Stomach (tissue), 9 donors: ENCODE measurements around the gene PRSS27. TPM values are rescaled to one million over a fixed set of nuclear protein-coding genes. Genes with fewer than 3 reads are reported as not detected.
A peak's percentile ranks its signal among the peaks of the same experiment; 100 is the strongest.
"Not testable (repeated sequence)": the region's sequence is repeated elsewhere in the genome, so short reads cannot be mapped to it uniquely, and the experiment has no call there.

Experiments
- DNase-seq, 2 donors: peaks; one replicate each; pipeline versions ENCODE4 v3.0.0 to v3.0.0-alpha.2; 2013 to 2019
- H3K27ac ChIP-seq, 5 donors: fragments of 200-600 bp in 4 of 5; sonication (generic) in 4 of 5; one replicate each; pipeline ENCODE4 v1.5.1; 2013 to 2019; ENCODE audit warnings: mild to moderate bottlenecking in 1 of 5, moderate library complexity in 1 of 5
- H3K27me3 ChIP-seq, 3 donors: fragments of 200-600 bp; sonication (generic); one replicate each; pipeline ENCODE4 v1.5.1; 2017 to 2019; ENCODE audit warnings: mixed run types in 1 of 3
- H3K36me3 ChIP-seq, 4 donors: fragments of 200-600 bp; sonication (generic); 1 replicate in 3 of 4; 2 replicates in 1 of 4; pipeline ENCODE4 v1.5.1; 2016 to 2019
- H3K4me1 ChIP-seq, 4 donors: fragments of 200-600 bp; sonication (generic); one replicate each; pipeline ENCODE4 v1.5.1; 2016 to 2019
- H3K4me3 ChIP-seq, 4 donors: fragments of 200-600 bp; sonication (generic) in 3 of 4; one replicate each; pipeline ENCODE4 v1.5.1; 2016 to 2019; ENCODE audit warnings: mild to moderate bottlenecking in 1 of 4
- H3K9me3 ChIP-seq, 4 donors: fragments of 200-600 bp; sonication (generic); one replicate each; pipeline ENCODE4 v1.5.1; 2016 to 2019
- EP300 ChIP-seq: sonication (generic); formaldehyde crosslinking; IDR thresholded peaks from one replicate; pipeline ENCODE4 v1.6.1; 2017; ENCODE audit warnings: antibody characterized with exemption
- POLR2A ChIP-seq, 4 donors: fragments of 450-650 bp; IDR thresholded peaks; one replicate each; pipeline ENCODE4 v1.6.1; 2016; ENCODE audit warnings: antibody characterized with exemption in 4 of 4, control low read depth in 2 of 4, mild to moderate bottlenecking in 1 of 4, moderate library complexity in 1 of 4
- POLR2AphosphoS5 ChIP-seq, 3 donors: sonication (generic); formaldehyde crosslinking; IDR thresholded peaks; one replicate each; pipeline ENCODE4 v1.6.1; 2016; ENCODE audit warnings: antibody characterized with exemption in 3 of 3
- WGBS, 5 donors: extraction: QIAGEN DNeasy Blood & Tissue Kit in 3 of 5; methylation state at CpG; one replicate each; pipeline versions ENCODE4 v1.1.5 to v1.1.7; 2013 to 2018; 5-methylcytosine and 5-hydroxymethylcytosine counted together
- intact Hi-C: fragments of 100-400 bp; cut with DNase I; formaldehyde crosslinking; loops from one replicate; pipeline ENCODE4 v1.15.1; 2023; ENCODE audit warnings: low total_unique reads
- polyA plus RNA-seq, 3 donors: library from polyadenylated mRNA; stranded (reverse); fragments of 200-250 nt; gene quantifications; one replicate each; pipeline ENCODE4 v1.2.3, GENCODE V29; 2013
- total RNA-seq, 5 donors: library from RNA; depleted of rRNA; stranded (reverse); fragments of >200 nt; gene quantifications; one replicate each; pipeline versions ENCODE4 v1.1.0 to v1.2.3, GENCODE V29; 2014 to 2016
- TF ChIP-seq, protein P1 (sequence below), 7 experiments: fragments of 450-650 bp in 4 of 7; fragments of 200-600 bp in 3 of 7; sonication (generic) in 3 of 7; IDR thresholded peaks; one replicate each; pipeline ENCODE4 v1.5.1; 2016 to 2019; ENCODE audit warnings: antibody characterized with exemption in 7 of 7, control low read depth in 2 of 7, mild to moderate bottlenecking in 1 of 7
- donor health status: healthy with polysubstance abuse.
- donor health status: Bipolar disorder and iron deficiency.
- donor health status: healthy.

The PRSS27 gene
- total and polyA plus RNA-seq, 8 donors, result 0.50 to 74.4 (median 0.66) TPM; not detected in 4

DNA sequence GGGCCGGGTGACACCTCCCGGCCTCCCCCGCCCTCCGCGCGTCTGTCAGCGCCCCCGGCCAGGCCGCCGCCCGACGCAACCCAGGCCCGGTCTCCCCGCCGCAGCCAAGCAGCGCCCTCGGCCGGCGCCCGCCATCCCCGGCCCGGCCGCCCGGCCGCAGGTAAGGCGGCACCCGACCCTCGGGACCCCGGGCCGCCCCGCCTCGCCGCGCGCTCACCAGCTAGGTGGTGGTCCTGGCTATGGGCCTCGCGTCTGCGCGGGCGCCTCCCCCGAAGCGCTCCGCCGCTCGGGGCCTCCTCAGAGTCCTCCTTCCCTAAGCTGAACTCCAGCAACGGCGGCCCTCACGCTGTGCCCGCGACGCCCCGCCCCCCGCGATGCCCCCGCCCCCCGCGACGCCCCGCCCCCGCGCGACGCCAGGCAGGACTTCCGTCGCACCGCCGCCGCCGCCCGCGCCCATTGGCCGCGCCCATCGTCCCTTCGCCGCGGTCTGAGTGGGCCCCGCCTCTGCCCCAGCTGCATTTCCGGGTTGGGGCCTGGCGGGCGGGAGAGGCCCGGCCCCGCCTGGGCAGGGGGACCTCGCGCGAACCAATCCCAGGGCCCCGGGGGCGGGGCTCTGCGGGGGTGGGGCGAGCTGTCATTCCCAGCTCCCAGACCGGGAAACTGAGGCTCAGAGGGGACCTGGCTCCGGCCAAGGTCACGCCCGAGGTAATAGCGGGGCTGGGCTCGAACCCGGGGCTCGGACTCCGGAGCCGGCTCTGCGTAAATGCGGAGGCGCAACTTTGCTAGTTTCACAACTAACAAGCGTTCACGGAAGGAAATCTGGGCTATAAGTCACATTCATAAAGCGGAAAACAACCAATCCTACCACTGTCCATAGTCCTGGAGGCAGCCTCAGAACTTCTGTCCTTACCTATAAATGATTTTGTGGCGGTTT lies 46.7 kb downstream of the PRSS27 start:
- WGBS, 5 donors, result 0 to 1% (median 1%) methylated on average over 23 to 105 of the region's 107 CpGs
- Histone ChIP-seq H3K4me3 (peak overlapping the region; percentile 54 to 67 (median 58)), H3K9me3 (no peaks in the 10 kb centered on the region), H3K36me3 (peaks cover 6 to 19% (median 15%) of the 10 kb centered on the region in 4 donors), H3K4me1 (peaks cover 18 to 40% (median 36%) of the 10 kb centered on the region in 4 donors), H3K27ac (peak overlapping the region; percentile 86 to 99 (median 91)), H3K27me3 (no peaks in the 10 kb centered on the region)
- TF ChIP-seq POLR2AphosphoS5 (IDR thresholded peaks at IDR 0.05) (peak in 2 of 3 donors; percentile 62 to 69), POLR2A (IDR thresholded peaks at IDR 0.05) (no peak)
- intact Hi-C loops, result no loop called here
- peak; percentile 97 to 99 for DNase-seq

DNA sequence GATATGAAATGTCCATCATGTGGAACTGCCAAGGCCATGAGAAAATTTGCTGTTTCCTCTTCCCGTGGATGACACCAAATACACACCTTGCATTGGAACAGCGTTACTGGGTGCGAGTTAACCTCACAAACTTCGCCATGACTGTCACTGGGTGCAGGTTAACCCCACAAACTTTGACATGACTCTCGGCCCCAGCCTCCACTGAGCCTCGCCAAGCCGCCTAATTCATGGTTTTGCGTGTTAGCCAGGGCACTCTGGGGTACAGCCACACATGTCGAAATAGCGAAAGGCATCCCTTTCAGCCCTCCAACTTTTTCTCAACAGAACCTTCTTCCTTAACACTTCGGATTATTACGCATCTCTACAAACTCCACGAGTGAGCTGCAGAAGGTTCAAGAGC lies 48.3 kb downstream of the PRSS27 start:
- Histone ChIP-seq H3K27me3 (no peaks in the 10 kb centered on the region), H3K9me3 (no peaks in the 10 kb centered on the region), H3K36me3 (peaks cover 6 to 33% (median 30%) of the 10 kb centered on the region in 4 donors), H3K27ac (peak overlapping the region in 2 of 5 donors; percentile 87 to 92), H3K4me1 (peaks cover 18 to 40% (median 36%) of the 10 kb centered on the region in 4 donors), H3K4me3 (peak overlapping the region in 3 of 4 donors; percentile 54 to 60 (median 57))
- DNase-seq, result no peak
- WGBS, 5 donors, result 74 to 86% (median 83%) methylated on average over 13 of the region's 13 CpGs
- TF ChIP-seq EP300 (no peak), POLR2AphosphoS5 (IDR thresholded peaks at IDR 0.05) (no peak), POLR2A (IDR thresholded peaks at IDR 0.05) (no peak)
- TF ChIP-seq, protein P1, sequence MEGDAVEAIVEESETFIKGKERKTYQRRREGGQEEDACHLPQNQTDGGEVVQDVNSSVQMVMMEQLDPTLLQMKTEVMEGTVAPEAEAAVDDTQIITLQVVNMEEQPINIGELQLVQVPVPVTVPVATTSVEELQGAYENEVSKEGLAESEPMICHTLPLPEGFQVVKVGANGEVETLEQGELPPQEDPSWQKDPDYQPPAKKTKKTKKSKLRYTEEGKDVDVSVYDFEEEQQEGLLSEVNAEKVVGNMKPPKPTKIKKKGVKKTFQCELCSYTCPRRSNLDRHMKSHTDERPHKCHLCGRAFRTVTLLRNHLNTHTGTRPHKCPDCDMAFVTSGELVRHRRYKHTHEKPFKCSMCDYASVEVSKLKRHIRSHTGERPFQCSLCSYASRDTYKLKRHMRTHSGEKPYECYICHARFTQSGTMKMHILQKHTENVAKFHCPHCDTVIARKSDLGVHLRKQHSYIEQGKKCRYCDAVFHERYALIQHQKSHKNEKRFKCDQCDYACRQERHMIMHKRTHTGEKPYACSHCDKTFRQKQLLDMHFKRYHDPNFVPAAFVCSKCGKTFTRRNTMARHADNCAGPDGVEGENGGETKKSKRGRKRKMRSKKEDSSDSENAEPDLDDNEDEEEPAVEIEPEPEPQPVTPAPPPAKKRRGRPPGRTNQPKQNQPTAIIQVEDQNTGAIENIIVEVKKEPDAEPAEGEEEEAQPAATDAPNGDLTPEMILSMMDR (IDR thresholded peaks at IDR 0.05), result no peak
- intact Hi-C loops, result no loop called here

DNA sequence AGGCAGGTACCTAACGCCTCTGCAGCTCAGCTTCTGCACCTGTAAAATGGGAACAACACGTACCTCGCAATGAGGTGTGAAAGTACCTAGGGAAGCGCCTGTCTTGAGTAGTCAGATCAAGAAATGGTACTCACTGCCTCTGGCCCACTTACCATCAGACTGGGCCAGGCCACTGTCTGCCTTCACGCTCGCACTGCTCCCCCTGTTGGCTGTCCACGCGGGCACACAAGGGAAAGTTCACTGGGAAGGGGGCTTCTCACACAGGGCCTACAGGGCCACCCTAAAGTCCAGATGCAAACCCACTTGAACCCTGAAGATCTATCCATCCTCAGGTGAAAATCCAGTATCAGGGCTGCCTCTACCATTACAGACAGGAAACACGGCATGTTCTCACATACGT lies 48.8 kb downstream of the PRSS27 start:
- intact Hi-C loops, result not testable (repeated sequence)

DNA sequence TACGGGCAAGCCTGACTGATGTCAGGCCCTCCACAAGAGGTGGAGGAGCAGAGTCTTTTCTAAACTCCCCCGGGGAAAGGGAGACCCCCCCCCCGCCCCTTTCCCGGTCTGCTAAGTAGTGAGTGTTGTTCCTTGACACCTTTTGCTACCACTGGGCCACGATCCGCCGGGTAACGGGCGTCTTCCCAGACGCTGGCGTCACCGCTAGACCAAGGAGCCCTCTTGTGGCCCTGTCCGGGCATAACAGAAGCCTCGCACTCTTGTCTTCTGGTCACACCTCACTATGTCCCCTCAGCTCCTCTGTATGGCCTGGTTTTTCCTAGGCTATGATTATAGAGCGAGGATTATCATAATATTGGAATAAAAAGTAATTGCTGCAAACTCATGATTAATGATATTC lies 50.0 kb downstream of the PRSS27 start:
- Histone ChIP-seq H3K4me1 (peaks cover 18 to 49% (median 38%) of the 10 kb centered on the region in 4 donors), H3K36me3 (peaks cover 6 to 41% (median 33%) of the 10 kb centered on the region in 4 donors), H3K27ac (peak overlapping the region in 2 of 5 donors; percentile 39 to 65), H3K4me3 (peak overlapping the region in 1 of 4 donors; percentile 3)
- WGBS, 5 donors, result 10 to 14% (median 11%) methylated on average over 10 to 15 of the region's 15 CpGs
- H3K9me3 ChIP-seq, intact Hi-C loops, H3K27me3 ChIP-seq: not testable (repeated sequence)
- TF ChIP-seq, protein P1 (IDR thresholded peaks at IDR 0.05), result peak in 5 of 7 experiments; percentile 42 to 79 (median 57)
- peak; percentile 70 to 79 for DNase-seq

More for the DNA sequence above, 48.8 kb downstream of the PRSS27 start:
- Histone ChIP-seq H3K4me1 (peaks cover 18 to 40% (median 36%) of the 10 kb centered on the region in 4 donors), H3K36me3 (peaks cover 6 to 35% (median 33%) of the 10 kb centered on the region in 4 donors), H3K4me3 (peak overlapping the region in 1 of 4 donors; percentile 60)
- not testable (repeated sequence) for H3K27me3 ChIP-seq, DNase-seq, H3K9me3 ChIP-seq, H3K27ac ChIP-seq
- TF ChIP-seq, protein P1 (IDR thresholded peaks at IDR 0.05), result peak in 2 of 7 experiments; percentile 21 to 24
- 57 to 65% (median 60%) methylated on average over 10 of the region's 10 CpGs for WGBS, 5 donors

DNA sequence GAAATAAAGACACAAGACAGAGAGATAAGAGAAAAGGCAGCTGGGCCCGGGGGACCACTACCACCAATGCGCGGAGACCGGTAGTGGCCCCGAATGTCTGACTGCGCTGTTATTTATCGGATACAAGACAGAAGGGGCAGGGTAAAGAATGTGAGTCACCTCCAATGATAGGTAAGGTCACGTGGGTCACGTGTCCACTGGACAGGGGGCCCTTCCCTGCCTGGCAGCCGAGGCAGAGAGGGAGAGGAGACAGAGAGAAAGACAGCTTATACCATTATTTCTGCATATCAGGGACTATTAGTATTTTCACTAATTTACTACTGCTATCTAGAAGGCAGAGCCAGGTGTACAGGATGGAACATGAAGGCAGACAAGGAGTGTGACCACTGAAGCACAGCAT lies 50.4 kb downstream of the PRSS27 start:
- 76 to 95% (median 81%) methylated on average over 8 to 10 of the region's 10 CpGs for WGBS, 5 donors
- Histone ChIP-seq H3K4me1 (peaks cover 18 to 53% (median 38%) of the 10 kb centered on the region in 4 donors), H3K27ac (peak overlapping the region in 2 of 5 donors; percentile 39 to 65), H3K36me3 (peaks cover 6 to 41% (median 33%) of the 10 kb centered on the region in 4 donors)
- intact Hi-C loops, H3K4me3 ChIP-seq, H3K27me3 ChIP-seq, DNase-seq, H3K9me3 ChIP-seq: not testable (repeated sequence)

DNA sequence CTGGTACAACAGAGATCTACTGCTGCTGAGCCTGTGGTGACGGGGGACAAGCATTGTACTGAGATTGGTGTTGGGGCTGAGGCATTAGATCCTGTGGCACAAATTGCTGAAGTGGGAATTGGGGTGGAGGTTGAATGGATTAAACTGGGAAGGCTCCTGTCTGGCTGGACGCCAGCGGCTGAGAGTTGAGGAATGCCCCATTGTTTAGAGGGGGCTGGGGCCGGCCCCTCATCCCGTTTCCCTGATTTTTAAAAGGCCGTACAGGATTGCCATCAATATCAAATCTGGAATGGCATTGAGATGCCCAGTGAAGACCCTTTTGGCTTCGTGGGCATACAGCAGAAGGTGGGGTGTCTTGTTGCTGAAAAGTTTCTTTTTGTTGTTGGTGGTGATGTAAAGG lies 53.4 kb downstream of the PRSS27 start:
- intact Hi-C loops, H3K9me3 ChIP-seq, H3K27ac ChIP-seq, H3K4me3 ChIP-seq, DNase-seq, H3K27me3 ChIP-seq: not testable (repeated sequence)
- H3K4me1 ChIP-seq, result peaks cover 10 to 48% (median 29%) of the 10 kb centered on the region in 4 donors
- H3K36me3 ChIP-seq, result peaks cover 12 to 41% (median 40%) of the 10 kb centered on the region in 4 donors
- 74 to 88% (median 82%) methylated on average over 7 of the region's 7 CpGs for WGBS, 5 donors
